Raji (cell line): ENCODE results near the gene SDHC.

ENCODE experiments used
- POLR2A ChIP-seq: IDR thresholded peaks from 2 replicates; pipeline ENCODE4 v1.6.1; 2011; ENCODE audit warnings: low read depth, low read length, control low read depth; ENCODE audit not compliant: insufficient read depth

SDHC gene

DNA sequence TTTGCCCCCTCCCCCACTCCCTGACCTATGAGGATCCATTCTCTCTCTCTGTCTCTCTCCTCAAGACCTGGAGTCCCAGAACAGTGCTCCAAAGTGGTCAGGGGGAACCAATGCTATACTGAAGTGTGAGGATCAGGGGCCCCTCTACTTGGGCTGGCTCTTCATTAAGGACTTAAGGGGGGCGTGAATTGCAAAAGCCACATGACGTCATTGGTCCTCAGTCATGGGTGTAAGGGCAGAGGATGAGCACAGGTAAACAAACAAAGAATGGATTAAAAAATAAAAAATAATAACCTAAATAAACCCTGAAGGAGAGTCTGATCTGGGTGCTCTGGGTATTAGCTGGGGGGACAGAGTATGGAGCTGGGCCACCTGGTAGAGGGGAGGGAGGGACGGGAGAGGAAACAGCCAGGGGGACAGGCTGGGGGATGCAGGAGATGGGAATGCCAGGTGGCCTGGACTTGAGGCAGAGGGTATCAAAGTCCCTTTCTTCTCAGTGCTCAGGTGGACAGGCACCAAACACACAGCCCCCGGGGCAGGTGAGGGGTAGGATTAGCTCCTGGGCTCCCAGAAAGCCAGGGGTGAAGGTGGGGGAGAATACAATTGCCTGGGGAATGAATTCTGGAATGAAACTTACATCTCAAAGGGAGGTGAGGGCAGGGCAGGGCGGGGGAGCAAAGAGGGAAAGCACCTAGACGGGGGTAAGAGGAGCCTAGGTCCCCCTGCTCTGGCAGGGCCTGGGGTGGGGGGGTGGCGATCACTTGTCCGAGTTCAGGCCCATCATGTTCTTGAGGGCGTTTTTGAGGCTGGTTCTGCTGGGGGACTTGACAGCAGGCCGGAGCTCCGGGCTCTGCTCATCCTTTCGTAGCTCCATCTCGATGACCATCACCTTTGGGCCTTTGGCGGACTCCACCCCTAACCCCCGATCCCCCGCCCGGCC, 9.0 kb upstream of the SDHC start:
- TF ChIP-seq POLR2A = no peak

DNA sequence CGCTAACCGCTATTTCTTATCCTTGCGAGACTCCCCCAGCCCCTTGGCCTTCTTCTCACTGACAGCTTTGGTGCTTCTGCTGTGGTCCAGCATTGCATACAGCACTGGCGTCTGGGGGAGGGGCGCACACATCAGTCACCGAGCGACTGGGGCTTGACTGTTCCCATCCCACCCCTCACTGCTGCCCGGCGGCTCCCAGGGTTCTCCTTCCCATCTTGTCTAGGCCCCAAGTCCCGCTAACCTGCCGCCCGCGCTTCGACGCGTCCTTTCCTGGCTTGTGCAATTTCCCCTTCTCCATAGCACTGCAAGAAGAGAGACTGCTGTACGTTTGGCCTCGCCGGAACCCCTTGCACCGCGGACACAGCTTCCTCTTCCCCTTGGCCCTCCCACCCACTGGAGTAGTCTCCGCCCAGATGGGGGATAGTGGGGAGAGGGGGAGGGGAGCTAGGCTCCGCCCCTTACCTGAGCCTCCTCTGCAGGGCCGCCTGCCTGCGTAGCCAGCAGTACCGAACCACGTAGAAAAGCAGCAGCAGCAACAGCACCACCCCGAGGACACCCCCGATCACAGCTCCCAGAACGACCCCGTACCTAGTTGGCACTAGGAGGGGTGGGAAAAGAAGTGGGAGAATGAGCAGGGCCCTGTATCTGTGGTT, 8.2 kb upstream of the SDHC start:
- TF ChIP-seq POLR2A = peak; percentile 84

DNA sequence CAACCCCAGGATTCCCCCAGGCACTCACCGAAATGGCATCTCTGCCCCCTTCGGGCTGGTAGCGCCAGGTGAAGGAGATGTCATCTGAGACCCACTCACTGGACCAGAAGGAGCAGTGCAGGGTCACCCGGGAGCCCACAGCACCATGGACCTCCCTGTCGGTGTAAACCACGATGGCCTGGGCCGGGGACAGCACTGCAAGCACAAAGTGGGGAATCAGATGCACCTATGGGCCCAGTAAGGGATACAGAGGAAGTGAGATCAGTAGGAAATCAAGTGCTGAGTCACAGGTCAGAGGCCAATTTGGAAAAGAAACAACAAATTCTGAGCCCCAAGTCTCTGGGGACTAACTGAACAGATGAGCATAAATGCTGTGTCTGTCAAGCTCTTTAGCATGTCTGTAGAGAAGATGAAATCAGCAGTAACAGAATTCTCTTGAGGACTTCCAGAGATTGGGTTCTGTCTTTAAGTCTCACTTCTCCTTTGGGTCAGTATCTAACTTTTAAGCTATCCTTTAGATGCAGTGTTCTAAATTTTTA, 6.9 kb upstream of the SDHC start:
- TF ChIP-seq POLR2A = 0 out of 2 replicates have a peak, but pooled peaks have one; percentile 27

DNA sequence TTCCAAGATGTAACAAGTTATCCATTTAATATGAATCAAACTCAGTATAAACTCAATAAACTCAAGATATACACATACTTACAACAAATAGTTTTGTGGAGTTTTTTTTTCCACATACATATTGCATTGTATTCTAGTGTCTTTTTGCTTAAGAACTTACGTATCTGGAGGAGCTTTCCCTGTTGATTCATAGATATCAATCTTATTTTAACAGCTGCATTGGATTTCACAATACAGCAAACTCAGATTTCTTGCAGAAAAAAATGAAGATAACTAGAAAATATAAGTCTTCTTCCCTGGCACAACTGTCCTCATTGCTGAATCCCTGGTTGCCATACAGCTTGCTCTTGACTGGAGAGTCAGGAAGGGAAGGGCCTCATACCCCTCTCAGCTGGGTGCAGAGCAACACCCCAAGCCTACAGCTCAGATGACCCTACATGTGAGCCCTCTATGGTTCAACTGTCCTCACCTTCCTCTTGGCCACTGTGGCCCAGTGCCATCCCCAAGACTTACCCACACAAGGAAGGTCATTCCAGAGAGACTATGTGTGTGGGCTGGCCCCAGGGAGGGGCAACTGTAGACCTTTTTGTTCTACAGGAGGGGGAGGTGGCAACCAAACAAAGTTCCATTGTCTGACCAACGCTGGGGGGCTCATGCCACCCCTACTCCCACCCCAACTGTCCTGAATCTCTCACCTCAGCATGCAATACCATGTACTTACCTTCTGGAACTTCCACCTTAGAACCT, 6.1 kb upstream of the SDHC start:
- TF ChIP-seq POLR2A = no peak

DNA sequence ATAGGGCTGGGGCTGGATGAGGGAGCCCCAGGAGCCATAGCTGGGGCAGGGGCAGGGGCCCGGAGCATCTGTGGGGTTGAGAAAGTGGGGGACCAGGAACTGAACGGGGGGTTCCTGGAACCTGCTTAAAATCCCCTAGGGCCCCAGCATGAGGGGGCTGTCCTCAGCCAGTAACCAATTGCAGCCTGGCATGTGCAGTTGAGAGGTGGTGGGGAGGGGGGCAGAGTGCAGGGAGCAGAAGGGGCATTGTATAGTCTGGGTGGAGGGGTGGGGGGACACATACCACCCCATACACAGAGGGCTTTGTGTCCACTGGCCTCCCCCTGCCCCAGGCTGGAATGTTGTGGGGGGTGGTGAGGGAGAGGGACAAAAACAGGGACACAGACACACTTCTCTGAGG, 4.3 kb upstream of the SDHC start, which contains the start of gene MPZ:
Gene MPZ (minus strand): TSS at position 101 of the 400 bp plus-strand sequence. CDS start 63 bp downstream, at position 38.
- TF ChIP-seq POLR2A = no peak

DNA sequence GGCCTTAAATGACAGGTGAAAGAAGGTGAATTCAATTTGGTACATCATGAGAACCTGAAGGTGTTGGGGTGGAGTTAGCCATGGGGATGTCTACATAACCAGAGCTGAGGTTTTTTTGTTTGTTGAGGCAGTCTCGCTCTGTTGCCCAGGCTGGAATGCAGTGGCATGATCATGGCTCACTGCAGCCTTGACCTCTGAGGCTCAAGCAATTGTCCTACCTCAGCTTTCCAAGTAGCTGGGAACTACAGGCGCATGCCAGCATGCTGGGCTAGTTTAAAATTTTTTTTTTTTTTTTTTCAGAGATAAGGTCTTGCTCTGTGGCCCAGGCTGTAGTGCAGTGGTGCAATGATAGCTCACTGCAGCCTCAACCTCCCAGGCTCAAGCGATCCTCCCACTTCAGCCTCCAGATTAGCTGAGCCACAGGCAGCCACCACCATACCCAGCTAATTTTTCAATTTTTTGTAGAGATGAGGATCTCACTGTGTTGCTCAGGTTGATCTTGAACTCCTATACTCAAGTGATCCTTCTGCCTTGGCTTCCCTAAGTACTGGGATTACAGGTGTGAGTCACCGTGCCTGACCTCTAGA, 2.5 kb upstream of the SDHC start:
- no peak for TF ChIP-seq POLR2A

DNA sequence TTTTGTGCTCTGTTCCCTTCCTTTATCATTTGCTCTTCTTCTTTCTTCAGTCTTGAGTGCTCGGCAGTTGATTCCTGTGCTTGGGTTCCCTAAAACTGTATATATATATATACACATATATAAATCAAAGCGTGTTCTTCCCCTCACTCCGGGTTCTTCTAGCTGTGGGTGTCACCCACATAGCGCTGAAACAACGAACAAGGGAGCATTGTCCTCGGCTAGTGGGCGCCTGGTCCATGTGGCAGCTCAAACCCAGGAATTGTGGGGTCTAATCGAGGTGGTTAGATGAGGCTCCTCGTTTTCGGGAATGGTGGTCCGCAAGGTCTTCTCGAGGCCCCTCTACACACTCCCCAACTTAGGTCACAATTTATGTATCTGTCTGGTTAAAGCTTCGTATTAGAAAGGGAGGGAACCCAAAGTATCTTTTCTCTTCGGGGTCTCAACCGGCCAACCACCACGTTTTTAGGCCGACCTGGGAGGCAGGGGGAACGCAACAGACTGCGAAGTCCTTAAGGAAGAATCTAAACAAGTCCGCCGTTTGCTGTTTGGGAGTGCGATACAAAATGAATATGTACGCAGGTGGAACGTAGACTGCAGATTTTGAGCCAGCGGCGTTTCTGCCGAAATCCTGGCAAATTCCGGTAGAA, 504 bp upstream of the SDHC start:
- TF ChIP-seq POLR2A = no peak

DNA sequence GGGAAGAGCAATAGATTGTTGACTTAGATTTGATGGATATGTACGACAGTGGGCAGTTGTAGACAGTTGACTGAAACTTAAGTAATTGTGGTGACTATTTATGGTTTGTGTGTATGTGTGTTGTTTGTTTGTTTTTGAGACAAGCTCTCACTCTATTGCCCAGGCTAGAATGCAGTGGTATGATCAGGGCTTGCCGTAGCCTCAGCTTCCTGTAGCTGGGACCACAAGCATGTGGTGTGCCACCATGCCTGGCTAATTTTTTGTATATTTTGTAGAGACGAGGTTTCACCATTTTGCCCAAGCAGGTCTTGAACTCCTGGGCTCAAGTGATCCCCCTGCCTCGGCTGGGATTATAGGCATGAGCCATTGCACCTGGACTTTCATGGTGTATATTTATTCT, 9.8 kb downstream of the SDHC start:
- TF ChIP-seq POLR2A = no peak

DNA sequence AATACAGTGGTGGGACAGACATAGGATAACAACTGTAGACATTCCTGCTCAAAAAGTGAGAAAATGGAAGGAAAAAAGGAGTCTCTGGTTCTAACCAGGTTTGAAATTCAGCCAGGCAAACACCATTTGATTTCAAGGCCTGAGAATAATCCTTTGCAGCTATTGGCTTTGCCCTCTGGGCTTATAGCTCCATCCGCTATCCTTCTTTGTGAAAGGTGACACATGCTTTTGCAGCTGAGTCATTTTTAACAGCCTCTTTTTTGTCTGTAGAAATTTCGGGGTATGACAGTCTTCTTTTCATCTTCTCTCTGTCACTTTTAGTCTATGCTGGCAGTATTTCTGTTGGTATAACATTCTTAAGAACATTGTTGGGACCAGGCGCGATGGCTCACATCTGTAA, 16.2 kb downstream of the SDHC start:
- no peak for TF ChIP-seq POLR2A

DNA sequence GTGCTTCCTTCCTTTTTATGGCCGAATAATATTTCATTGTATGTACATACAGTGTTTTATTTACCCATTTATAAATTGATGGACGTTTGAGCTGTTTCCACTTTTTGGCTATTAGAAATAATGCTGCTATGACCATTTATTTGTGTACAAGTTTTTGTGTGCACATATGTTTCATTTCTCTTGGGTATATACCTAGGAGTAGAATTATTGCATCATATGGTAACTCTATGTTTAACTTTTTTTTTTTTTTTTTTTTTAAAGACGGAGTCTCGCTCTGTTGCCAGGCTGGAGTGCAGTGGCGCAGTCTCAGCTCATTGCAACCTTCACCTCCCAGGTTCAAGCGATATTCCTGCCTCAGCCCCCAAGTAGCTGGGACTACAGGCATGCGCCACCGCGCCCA, 19.0 kb downstream of the SDHC start:
- TF ChIP-seq POLR2A = no peak

DNA sequence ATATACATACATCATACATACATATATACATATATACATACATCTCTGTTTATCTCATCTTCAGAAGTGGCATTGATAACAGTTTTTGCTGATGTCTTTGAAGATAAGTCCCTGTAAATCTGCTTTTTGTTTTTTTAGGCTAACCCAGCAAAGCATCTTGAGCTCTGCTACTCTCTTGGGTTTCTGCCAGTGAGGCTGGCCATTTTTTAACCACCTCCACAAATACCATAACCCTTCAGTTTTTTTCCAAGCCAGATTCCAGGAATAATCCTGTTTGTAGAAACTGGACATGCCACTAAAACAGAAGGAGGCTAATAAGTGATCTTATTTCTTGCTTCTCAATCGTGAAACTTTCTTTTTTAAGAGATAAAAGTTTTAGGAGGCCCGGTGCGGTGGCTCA, 21.6 kb downstream of the SDHC start:
- TF ChIP-seq POLR2A = no peak

DNA sequence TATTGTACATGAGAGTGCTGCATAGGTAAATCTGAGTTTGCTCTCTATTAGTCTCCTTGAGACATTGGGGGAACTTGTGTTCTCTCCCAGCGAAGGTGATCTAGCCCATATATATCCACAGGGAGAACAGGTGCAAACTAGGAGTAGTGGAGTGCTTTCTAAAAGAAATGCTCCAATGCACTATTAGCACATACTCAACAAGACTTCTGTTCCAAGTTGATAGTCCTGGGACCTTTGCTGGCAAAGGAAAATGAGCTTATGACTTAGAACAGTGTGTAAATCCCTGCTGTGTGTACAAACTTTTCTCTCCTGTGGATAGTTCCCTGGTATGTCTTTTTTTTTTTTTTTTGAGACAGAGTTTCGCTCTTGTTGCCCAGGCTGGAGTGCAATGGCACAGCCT, 28.0 kb downstream of the SDHC start:
- TF ChIP-seq POLR2A = no peak

DNA sequence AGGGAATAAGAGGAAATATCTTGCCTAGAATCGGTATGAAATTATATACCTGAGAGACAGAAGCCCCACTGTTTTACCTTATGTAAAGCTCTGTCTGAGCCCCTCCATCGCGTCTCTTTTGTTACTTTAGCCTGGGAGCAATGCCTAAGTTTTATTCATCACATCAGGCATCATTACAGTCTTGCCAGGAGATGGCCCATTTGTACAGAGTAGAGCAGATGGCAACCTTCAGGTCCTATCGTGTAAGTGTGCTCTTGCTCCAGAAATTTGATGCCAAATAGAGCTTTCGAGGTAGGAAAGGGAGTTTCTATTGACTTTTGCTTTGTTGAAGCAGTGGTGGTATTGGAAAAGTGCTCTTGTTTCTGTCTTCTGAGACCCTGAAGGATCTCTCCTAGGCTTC, 28.6 kb downstream of the SDHC start:
- no peak for TF ChIP-seq POLR2A

DNA sequence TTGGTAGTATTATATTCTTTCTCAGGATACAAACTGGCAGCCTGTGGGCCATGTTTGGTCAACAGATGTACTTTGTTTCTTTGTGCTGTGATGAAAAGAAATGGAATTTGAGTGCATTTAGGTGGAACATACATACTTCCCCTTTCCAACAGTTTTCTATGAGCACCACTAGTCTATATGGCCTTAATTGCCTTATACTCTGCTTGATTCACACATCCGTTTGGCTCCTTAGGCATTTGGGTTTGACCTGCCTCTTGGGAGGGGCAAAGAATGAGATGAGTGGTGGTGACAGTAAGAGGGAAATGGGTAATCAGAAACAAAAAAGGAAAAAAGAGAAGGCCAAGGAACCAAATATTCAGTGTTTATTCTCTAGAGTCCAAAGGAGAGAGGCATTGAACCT, 36.5 kb downstream of the SDHC start:
- TF ChIP-seq POLR2A = no peak

DNA sequence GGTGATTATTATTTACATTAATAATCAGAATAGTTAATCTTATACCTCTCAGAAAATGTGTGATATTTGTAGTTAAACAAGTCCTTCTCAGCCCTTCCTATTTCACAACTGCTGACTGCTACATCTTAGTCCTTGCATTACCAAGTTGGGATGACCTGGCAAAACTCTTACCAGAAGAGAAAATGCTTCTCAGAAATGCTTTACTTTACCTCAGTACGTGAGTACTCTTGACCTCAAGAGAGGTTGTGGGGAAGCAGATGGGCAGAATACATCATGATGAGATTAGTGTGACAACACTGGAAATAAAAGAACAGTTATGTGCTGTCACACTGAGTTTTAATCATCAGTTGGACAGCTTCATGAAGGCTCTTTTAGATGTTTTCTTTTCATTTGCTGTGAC, 37.3 kb downstream of the SDHC start:
- TF ChIP-seq POLR2A = no peak

DNA sequence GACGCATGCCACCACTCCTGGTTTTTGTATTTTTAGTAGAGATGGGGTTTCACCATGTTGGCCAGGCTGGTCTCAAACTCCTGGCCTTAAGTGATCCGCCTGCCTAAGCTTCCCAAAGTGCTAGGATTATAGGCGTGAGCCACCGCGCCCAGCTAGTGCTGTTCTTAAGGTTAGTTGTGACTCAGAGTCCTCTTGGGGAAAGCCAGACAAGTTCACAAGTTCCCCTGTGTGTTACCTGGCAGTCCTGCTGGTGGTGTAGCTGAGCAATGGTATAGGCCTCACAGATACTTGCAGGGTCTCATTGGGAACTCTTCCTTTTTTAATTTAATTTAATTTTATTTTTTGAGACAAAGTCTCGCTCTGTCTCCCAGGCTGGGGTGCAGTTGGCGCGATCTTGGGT, 42.9 kb downstream of the SDHC start:
- no peak for TF ChIP-seq POLR2A
